Measurements from ENCODE around the gene MTUS2. TPM values are rescaled to one million over a fixed set of nuclear protein-coding genes. Genes with fewer than 3 reads are reported as not detected.

MTUS2 gene
- total and polyA plus RNA-seq, 10 of the 15 experiments (the other 5 are each of a cell fraction or from before 2014, with no cell fraction given) = under 0.01 to 0.05 (median 0.02) TPM; not detected in 6

GRCh38 chr13:29143847-29144246 lies 323.7 kb downstream of the MTUS2 start (continued):
- TF ChIP-seq CBX5 (IDR thresholded peaks at IDR 0.05; ENCODE audit: low read depth) = no peak
- no peak for TF ChIP-seq SMC3 (IDR thresholded peaks at IDR 0.05; ENCODE audit: borderline replicate concordance, low read length)
- TF ChIP-seq KAT2A (conservative IDR thresholded peaks at IDR 0.05; ENCODE audit: control insufficient read depth, low read depth, low read length) = no peak
- no peak for TF ChIP-seq RUNX3 (IDR thresholded peaks at IDR 0.05; ENCODE audit: low read length)
- TF ChIP-seq IRF3 (IDR thresholded peaks at IDR 0.05) = no peak
- TF ChIP-seq ZBED1 (IDR thresholded peaks at IDR 0.05; ENCODE audit: borderline replicate concordance) = no peak
- no peak for TF ChIP-seq CREB1 (IDR thresholded peaks at IDR 0.05; ENCODE audit: low read depth)

GRCh38 chr13:29154390-29154789 lies 334.3 kb downstream of the MTUS2 start:
- Histone ChIP-seq H3K4me1 (ENCODE audit: control insufficient read depth, insufficient read depth, low read length) (no peaks in the 10 kb centered on the region), H2AFZ (ENCODE audit: control insufficient read depth, low read depth, low read length) (no peak overlapping the region), H3K9me3 (replicated peaks; ENCODE audit: control insufficient read depth, insufficient read depth, low read length) (no peaks in the 10 kb centered on the region; the same call in 2 of the 3 replicates), H3K27me3 (replicated peaks in 1 of 2; ENCODE audit: control insufficient read depth in 2 of 2, insufficient read depth in 2 of 2, low read length in 1 of 2) (no peaks in the 10 kb centered on the region), H4K20me1 (ENCODE audit: control insufficient read depth, insufficient read depth) (no peaks in the 10 kb centered on the region), H3K79me2 (ENCODE audit: control insufficient read depth, insufficient read depth, low read length) (no peaks in the 10 kb centered on the region), H3K27ac (ENCODE audit: control insufficient read depth, insufficient read depth) (no peak overlapping the region), H3K9ac (ENCODE audit: control insufficient read depth, insufficient read depth, low read length) (no peak overlapping the region), H3K36me3 (ENCODE audit: control insufficient read depth in 2 of 2, insufficient read depth in 2 of 2, low read length in 1 of 2) (no peaks in the 10 kb centered on the region), H3K4me2 (ENCODE audit: control insufficient read depth, insufficient read depth) (no peak overlapping the region), H3K4me3 (no peak overlapping the region)
- ATAC-seq (no peak), FAIRE-seq (no peak), DNase-seq (ENCODE audit: low read depth, low spot score) (no peak)
- CTCF ChIA-PET = no interaction called here
- intact Hi-C loops (cut with micrococcal nuclease; ENCODE audit: unreplicated experiment) = no loop called here
- 0% methylated on average over 2 of the region's 2 CpGs for WGBS (ENCODE audit: insufficient coverage, insufficient replicate concordance, low lambda C conversion rate, missing lambda C conversion rate)
- RAD21 ChIA-PET (ENCODE audit: unreplicated experiment) = no interaction called here
- SMC1A ChIA-PET (ENCODE audit: uncharacterized antibody, unreplicated experiment) = no interaction called here
- no TSS peak for BruUV-seq (replicated peaks)
- POLR2A ChIA-PET = no interaction called here
- in situ Hi-C loops (cut with MboI) = no loop called here
- TF ChIP-seq BMI1 (IDR thresholded peaks at IDR 0.05; ENCODE audit: borderline replicate concordance) (no peak), NR2F1 (conservative IDR thresholded peaks at IDR 0.05) (no peak), ZBTB4 (CRISPR knock-in tag; IDR thresholded peaks at IDR 0.05) (no peak), SMARCA5 (IDR thresholded peaks at IDR 0.05) (no peak), SUZ12 (IDR thresholded peaks at IDR 0.05; ENCODE audit: unreplicated experiment) (no peak), SMAD5 (IDR thresholded peaks at IDR 0.05; ENCODE audit: low read depth) (no peak), RUNX3 (IDR thresholded peaks at IDR 0.05; ENCODE audit: low read length) (no peak), ZNF622 (IDR thresholded peaks at IDR 0.05) (no peak), YY1 (IDR thresholded peaks at IDR 0.05; ENCODE audit: low read depth, low read length) (no peak), RELA (IDR thresholded peaks at IDR 0.05; ENCODE audit: borderline replicate concordance, partially characterized antibody) (no peak)
